ENCODE measurements around the gene AMOTL1. TPM values are rescaled to one million over a fixed set of nuclear protein-coding genes. Genes with fewer than 3 reads are reported as not detected.
A peak's percentile ranks its signal among the peaks of the same experiment; 100 is the strongest.
"Not testable (repeated sequence)": the region's sequence is repeated elsewhere in the genome, so short reads cannot be mapped to it uniquely, and the experiment has no call there.

AMOTL1 gene
- polyA plus RNA-seq, 1 donor from 2014 or later: not detected

- no peaks in the 10 kb centered on the region for H3K36me3 Mint-ChIP-seq
- no peak overlapping the region for H3K4me3 Mint-ChIP-seq
- peaks cover 7% of the 10 kb centered on the region for H3K27me3 Mint-ChIP-seq
- no peaks in the 10 kb centered on the region for H3K4me1 Mint-ChIP-seq
- H3K9me3 Mint-ChIP-seq: no peaks in the 10 kb centered on the region
- no peak overlapping the region for H3K27ac Mint-ChIP-seq
Observed at GRCh38 chr11:94826415-94826814, 58.3 kb downstream of the AMOTL1 start.

GRCh38 chr11:94828088-94828487 lies 59.9 kb downstream of the AMOTL1 start:
- Mint-ChIP-seq H3K36me3 (no peaks in the 10 kb centered on the region), H3K27ac (no peak overlapping the region), H3K4me1 (no peaks in the 10 kb centered on the region), H3K9me3 (no peaks in the 10 kb centered on the region), H3K4me3 (no peak overlapping the region), H3K27me3 (peaks cover 7% of the 10 kb centered on the region)

- H3K4me3 Mint-ChIP-seq: no peak overlapping the region
- H3K4me1 Mint-ChIP-seq: no peaks in the 10 kb centered on the region
- H3K27me3 Mint-ChIP-seq: peaks cover 7% of the 10 kb centered on the region
- H3K36me3 Mint-ChIP-seq: no peaks in the 10 kb centered on the region
- no peaks in the 10 kb centered on the region for H3K9me3 Mint-ChIP-seq
- H3K27ac Mint-ChIP-seq: no peak overlapping the region
Observed at GRCh38 chr11:94830722-94831510, 62.8 kb downstream of the AMOTL1 start.

GRCh38 chr11:94831529-94831928 lies 63.4 kb downstream of the AMOTL1 start:
- H3K4me3 Mint-ChIP-seq: no peak overlapping the region
- H3K27ac Mint-ChIP-seq: no peak overlapping the region
- H3K27me3 Mint-ChIP-seq: peaks cover 7% of the 10 kb centered on the region
- no peaks in the 10 kb centered on the region for H3K9me3 Mint-ChIP-seq
- H3K36me3 Mint-ChIP-seq: no peaks in the 10 kb centered on the region
- H3K4me1 Mint-ChIP-seq: no peaks in the 10 kb centered on the region

- peaks cover 7% of the 10 kb centered on the region for H3K27me3 Mint-ChIP-seq
- no peak overlapping the region for H3K27ac Mint-ChIP-seq
- no peaks in the 10 kb centered on the region for H3K4me1 Mint-ChIP-seq
- H3K36me3 Mint-ChIP-seq: no peaks in the 10 kb centered on the region
- no peaks in the 10 kb centered on the region for H3K9me3 Mint-ChIP-seq
- H3K4me3 Mint-ChIP-seq: no peak overlapping the region
Observed at GRCh38 chr11:94832604-94833235, 64.6 kb downstream of the AMOTL1 start.

- no peaks in the 10 kb centered on the region for H3K36me3 Mint-ChIP-seq
- H3K4me3 Mint-ChIP-seq: no peak overlapping the region
- H3K27ac Mint-ChIP-seq: no peak overlapping the region
- H3K4me1 Mint-ChIP-seq: no peaks in the 10 kb centered on the region
- peaks cover 3% of the 10 kb centered on the region for H3K27me3 Mint-ChIP-seq
- H3K9me3 Mint-ChIP-seq: no peaks in the 10 kb centered on the region
Observed at GRCh38 chr11:94834911-94835593, 66.9 kb downstream of the AMOTL1 start.

- no peaks in the 10 kb centered on the region for H3K36me3 Mint-ChIP-seq
- H3K9me3 Mint-ChIP-seq: no peaks in the 10 kb centered on the region
- no peaks in the 10 kb centered on the region for H3K4me1 Mint-ChIP-seq
- H3K4me3 Mint-ChIP-seq: no peak overlapping the region
- no peak overlapping the region for H3K27ac Mint-ChIP-seq
- no peaks in the 10 kb centered on the region for H3K27me3 Mint-ChIP-seq
Observed at GRCh38 chr11:94835594-94835927, 67.4 kb downstream of the AMOTL1 start.

GRCh38 chr11:94837317-94837716 lies 69.2 kb downstream of the AMOTL1 start:
- Mint-ChIP-seq H3K4me1 (no peaks in the 10 kb centered on the region), H3K27me3 (no peaks in the 10 kb centered on the region), H3K36me3 (no peaks in the 10 kb centered on the region), H3K9me3 (no peaks in the 10 kb centered on the region), H3K27ac (no peak overlapping the region), H3K4me3 (no peak overlapping the region)

GRCh38 chr11:94838027-94838731 lies 70.0 kb downstream of the AMOTL1 start:
- H3K9me3 Mint-ChIP-seq: no peaks in the 10 kb centered on the region
- no peaks in the 10 kb centered on the region for H3K4me1 Mint-ChIP-seq
- no peak overlapping the region for H3K4me3 Mint-ChIP-seq
- H3K27ac Mint-ChIP-seq: no peak overlapping the region
- no peaks in the 10 kb centered on the region for H3K27me3 Mint-ChIP-seq
- H3K36me3 Mint-ChIP-seq: no peaks in the 10 kb centered on the region

- H3K36me3 Mint-ChIP-seq: no peaks in the 10 kb centered on the region
- no peaks in the 10 kb centered on the region for H3K9me3 Mint-ChIP-seq
- H3K27me3 Mint-ChIP-seq: no peaks in the 10 kb centered on the region
- no peak overlapping the region for H3K4me3 Mint-ChIP-seq
- H3K27ac Mint-ChIP-seq: no peak overlapping the region
- no peaks in the 10 kb centered on the region for H3K4me1 Mint-ChIP-seq
Observed at GRCh38 chr11:94840209-94840608, 72.1 kb downstream of the AMOTL1 start.

- Mint-ChIP-seq H3K4me1 (no peaks in the 10 kb centered on the region), H3K36me3 (no peaks in the 10 kb centered on the region), H3K27ac (no peak overlapping the region), H3K4me3 (no peak overlapping the region), H3K27me3 (no peaks in the 10 kb centered on the region), H3K9me3 (peaks cover 0 to 2% (median 0%) of the 10 kb centered on the region in 3 donors)
Observed at GRCh38 chr11:94844031-94844430, 75.9 kb downstream of the AMOTL1 start.

GRCh38 chr11:94845622-94846021 lies 77.5 kb downstream of the AMOTL1 start:
- Mint-ChIP-seq H3K27me3 (peaks cover 1% of the 10 kb centered on the region), H3K4me1 (no peaks in the 10 kb centered on the region), H3K27ac (no peak overlapping the region), H3K4me3 (no peak overlapping the region), H3K36me3 (no peaks in the 10 kb centered on the region), H3K9me3 (peaks cover 0 to 2% (median 0%) of the 10 kb centered on the region in 3 donors)

GRCh38 chr11:94849839-94850238 lies 81.7 kb downstream of the AMOTL1 start:
- Mint-ChIP-seq H3K9me3 (peaks cover 0 to 2% (median 0%) of the 10 kb centered on the region in 3 donors), H3K4me3 (no peak overlapping the region), H3K36me3 (no peaks in the 10 kb centered on the region), H3K27me3 (peaks cover 1% of the 10 kb centered on the region), H3K4me1 (no peaks in the 10 kb centered on the region), H3K27ac (no peak overlapping the region)

GRCh38 chr11:94851864-94852636 lies 83.9 kb downstream of the AMOTL1 start:
- H3K4me1 Mint-ChIP-seq: no peaks in the 10 kb centered on the region
- no peaks in the 10 kb centered on the region for H3K9me3 Mint-ChIP-seq
- H3K4me3 Mint-ChIP-seq: no peak overlapping the region
- no peak overlapping the region for H3K27ac Mint-ChIP-seq
- H3K27me3 Mint-ChIP-seq: peaks cover 1% of the 10 kb centered on the region
- H3K36me3 Mint-ChIP-seq: no peaks in the 10 kb centered on the region

- not testable (repeated sequence) for H3K9me3 Mint-ChIP-seq, H3K4me1 Mint-ChIP-seq, H3K27ac Mint-ChIP-seq, H3K27me3 Mint-ChIP-seq, H3K36me3 Mint-ChIP-seq
- peak overlapping the region in 1 of 4 donors; percentile 52 for H3K4me3 Mint-ChIP-seq
Observed at GRCh38 chr11:94853288-94853687, 85.1 kb downstream of the AMOTL1 start.

Data from IgD-negative memory B cell (primary cell).